Measurements from ENCODE around the gene GBF1. TPM values are rescaled to one million over a fixed set of nuclear protein-coding genes. Genes with fewer than 3 reads are reported as not detected.
"Not testable (repeated sequence)": the region's sequence is repeated elsewhere in the genome, so short reads cannot be mapped to it uniquely, and the experiment has no call there.

Gene GBF1
- total RNA-seq, 2 experiments from 2014 or later = 40.1 to 40.6 TPM

DNA sequence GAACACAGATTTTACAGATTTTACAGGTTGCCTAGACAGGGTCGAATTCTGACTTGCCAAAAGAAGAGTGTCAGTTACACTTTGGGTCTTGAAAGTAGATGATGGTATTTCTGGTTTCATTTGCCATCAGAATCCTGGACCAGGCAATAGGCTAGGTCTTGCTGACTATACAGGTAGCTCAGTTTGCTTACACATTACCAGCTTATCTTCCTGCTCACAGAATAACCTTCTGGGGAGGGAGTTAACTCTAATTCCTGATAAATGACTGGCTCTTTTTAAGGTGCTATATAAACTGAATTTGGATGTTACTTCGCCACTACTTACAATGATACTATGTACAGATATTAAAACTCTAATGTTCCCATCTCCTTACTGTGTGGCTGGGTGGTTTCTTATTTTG lies 39.8 kb downstream of the GBF1 start:
- no peak overlapping the region for H3K4me3 Mint-ChIP-seq
- POLR2A ChIA-PET = no interaction called here
- H3K4me1 Mint-ChIP-seq = peaks cover 54% of the 10 kb centered on the region
- no peak for DNase-seq
- no peaks in the 10 kb centered on the region for H3K27me3 Mint-ChIP-seq
- no peak for ATAC-seq (ENCODE audit: low read depth)
- H3K36me3 Mint-ChIP-seq = peaks cover 10% of the 10 kb centered on the region
- no peak overlapping the region for H3K27ac Mint-ChIP-seq
- H3K9me3 Mint-ChIP-seq = no peaks in the 10 kb centered on the region

GRCh38 chr10:102286216-102286615 lies 40.9 kb downstream of the GBF1 start:
- Mint-ChIP-seq H3K4me1 (peaks cover 46% of the 10 kb centered on the region), H3K27me3 (no peaks in the 10 kb centered on the region), H3K36me3 (peaks cover 9% of the 10 kb centered on the region), H3K9me3 (no peaks in the 10 kb centered on the region), H3K27ac (no peak overlapping the region), H3K4me3 (no peak overlapping the region)
- DNase-seq = no peak
- no peak for ATAC-seq (ENCODE audit: low read depth)
- POLR2A ChIA-PET = no interaction called here

DNA sequence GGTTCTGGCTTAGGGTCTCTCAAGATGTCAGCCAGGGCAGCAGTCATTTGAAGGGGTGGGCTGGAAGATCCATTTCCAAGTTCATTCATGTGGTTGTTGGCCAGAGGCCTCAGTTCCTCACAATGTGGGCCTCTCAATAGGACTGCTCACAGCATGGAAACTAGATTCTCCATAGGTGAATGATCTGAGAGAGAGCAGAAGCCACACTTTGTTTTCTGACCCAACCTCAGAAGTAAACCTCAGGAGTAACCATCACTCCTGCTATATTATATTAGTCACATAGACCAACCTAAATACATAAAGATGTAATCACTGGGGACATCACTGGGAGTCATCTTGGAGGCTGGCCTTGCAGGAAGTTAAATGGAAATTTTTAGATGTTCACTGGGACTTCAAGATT lies 42.2 kb downstream of the GBF1 start:
- POLR2A ChIA-PET = no interaction called here
- H3K36me3 Mint-ChIP-seq = peaks cover 7% of the 10 kb centered on the region
- no peak overlapping the region for H3K4me3 Mint-ChIP-seq

DNA sequence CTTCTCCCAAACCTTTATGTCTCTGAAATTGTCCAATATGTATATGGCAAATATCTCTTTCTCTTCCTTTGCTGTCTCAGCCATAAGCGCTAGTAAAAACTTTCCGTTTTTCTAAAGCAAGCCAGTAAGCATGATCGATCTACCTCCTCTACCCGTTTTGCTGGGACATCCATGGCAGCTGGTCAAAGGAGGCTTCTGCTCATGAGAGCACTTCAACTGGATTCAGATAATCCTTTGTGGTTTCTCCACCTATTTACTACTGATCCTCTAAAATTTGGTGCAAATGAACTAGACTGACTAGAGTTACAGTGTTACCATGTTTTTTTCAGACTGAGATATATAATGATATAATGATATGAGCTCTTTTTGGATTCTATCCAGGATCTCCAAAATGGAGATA lies 42.7 kb downstream of the GBF1 start:
- DNase-seq = no peak
- no peak overlapping the region for H3K4me3 Mint-ChIP-seq
- peaks cover 7% of the 10 kb centered on the region for H3K36me3 Mint-ChIP-seq
- no peak for ATAC-seq (ENCODE audit: low read depth)
- no peaks in the 10 kb centered on the region for H3K9me3 Mint-ChIP-seq
- H3K4me1 Mint-ChIP-seq = peaks cover 42% of the 10 kb centered on the region
- no peaks in the 10 kb centered on the region for H3K27me3 Mint-ChIP-seq
- POLR2A ChIA-PET = no interaction called here
- H3K27ac Mint-ChIP-seq = no peak overlapping the region

More for the DNA sequence above, 42.2 kb downstream of the GBF1 start:
- DNase-seq (no peak), ATAC-seq (ENCODE audit: low read depth) (peak; percentile 21)
- peaks cover 46% of the 10 kb centered on the region for H3K4me1 Mint-ChIP-seq
- H3K9me3 Mint-ChIP-seq = no peaks in the 10 kb centered on the region
- H3K27me3 Mint-ChIP-seq = no peaks in the 10 kb centered on the region
- no peak overlapping the region for H3K27ac Mint-ChIP-seq

- H3K4me3 Mint-ChIP-seq = no peak overlapping the region
- ATAC-seq (ENCODE audit: low read depth) = no peak
- peaks cover 7% of the 10 kb centered on the region for H3K36me3 Mint-ChIP-seq
- peaks cover 29% of the 10 kb centered on the region for H3K4me1 Mint-ChIP-seq
- H3K27ac Mint-ChIP-seq = no peak overlapping the region
- no peaks in the 10 kb centered on the region for H3K27me3 Mint-ChIP-seq
- POLR2A ChIA-PET = interaction anchor here (0.6 kb wide), 1 partner anchor 867 kb away, joined by 4 read pairs; no protein-coding TSS in a partner anchor
- DNase-seq = no peak
- no peaks in the 10 kb centered on the region for H3K9me3 Mint-ChIP-seq
These were observed 44.0 kb downstream of the GBF1 start for GRCh38 chr10:102289356-102289755.

DNA sequence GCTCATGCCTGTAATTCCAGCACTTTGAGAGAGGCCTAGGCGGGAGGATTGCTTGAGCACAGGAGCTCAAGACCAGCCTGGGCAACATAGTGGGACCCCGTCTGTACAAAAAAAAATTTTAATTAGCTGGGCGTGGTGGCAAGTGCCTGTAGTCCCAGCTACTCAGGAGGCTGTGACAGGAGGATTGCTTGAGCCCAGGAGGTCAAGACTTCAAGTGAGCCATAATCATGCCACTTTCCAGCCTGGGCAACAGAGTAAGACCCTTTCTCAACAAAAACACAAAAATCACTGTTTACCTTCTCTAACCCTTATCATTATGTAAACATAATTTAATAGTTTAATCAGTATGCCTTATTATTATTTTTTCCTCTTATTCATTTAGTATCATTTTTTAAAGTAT lies 44.5 kb downstream of the GBF1 start:
- Mint-ChIP-seq H3K4me3 (no peak overlapping the region), H3K4me1 (peaks cover 25% of the 10 kb centered on the region), H3K9me3 (no peaks in the 10 kb centered on the region), H3K27me3 (no peaks in the 10 kb centered on the region), H3K36me3 (peaks cover 7% of the 10 kb centered on the region), H3K27ac (no peak overlapping the region)
- POLR2A ChIA-PET = interaction anchor here (0.6 kb wide), 1 partner anchor 144 kb away, joined by 3 read pairs; no protein-coding TSS in a partner anchor
- DNase-seq (no peak), ATAC-seq (ENCODE audit: low read depth) (no peak)

- ATAC-seq (ENCODE audit: low read depth) = no peak
- Mint-ChIP-seq H3K27ac (no peak overlapping the region), H3K9me3 (no peaks in the 10 kb centered on the region), H3K4me1 (peaks cover 15% of the 10 kb centered on the region), H3K36me3 (no peaks in the 10 kb centered on the region), H3K4me3 (no peak overlapping the region), H3K27me3 (no peaks in the 10 kb centered on the region)
- POLR2A ChIA-PET = interaction anchor here (0.5 to 0.6 kb wide), 2 partner anchors 9 to 68 kb away, joined by 3 to 4 read pairs; no protein-coding TSS in a partner anchor
- no peak for DNase-seq
These were observed 46.0 kb downstream of the GBF1 start for GRCh38 chr10:102291221-102291905.

DNA sequence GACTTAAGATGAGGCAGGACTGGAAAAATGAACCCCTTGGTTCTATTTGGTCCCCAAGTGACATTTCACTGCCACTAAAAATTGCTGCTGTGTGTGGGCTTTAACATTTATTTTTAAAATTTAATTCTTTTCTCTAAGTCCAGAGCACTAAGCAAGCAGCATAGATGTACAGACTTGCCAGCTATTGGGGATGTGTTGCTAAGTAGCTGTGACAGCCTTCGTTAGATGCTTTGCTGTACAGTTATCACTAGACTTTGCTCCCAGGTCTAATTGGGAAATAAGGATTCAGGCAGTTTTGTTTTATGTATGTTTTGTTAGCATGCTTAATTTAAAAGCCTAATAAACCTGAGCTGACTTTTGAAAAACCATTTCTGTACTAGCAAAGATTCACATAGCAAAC lies 51.8 kb downstream of the GBF1 start:
- Mint-ChIP-seq H3K27ac (no peak overlapping the region), H3K4me3 (no peak overlapping the region), H3K27me3 (no peaks in the 10 kb centered on the region), H3K4me1 (peaks cover 22% of the 10 kb centered on the region), H3K36me3 (peaks cover 13% of the 10 kb centered on the region), H3K9me3 (no peaks in the 10 kb centered on the region)
- POLR2A ChIA-PET = no interaction called here
- ATAC-seq (ENCODE audit: low read depth) (no peak), DNase-seq (no peak)

GRCh38 chr10:102298899-102299298 lies 53.6 kb downstream of the GBF1 start:
- Mint-ChIP-seq H3K9me3 (no peaks in the 10 kb centered on the region), H3K4me3 (no peak overlapping the region), H3K36me3 (peaks cover 13% of the 10 kb centered on the region), H3K4me1 (peaks cover 22% of the 10 kb centered on the region), H3K27me3 (no peaks in the 10 kb centered on the region), H3K27ac (no peak overlapping the region)
- ATAC-seq (ENCODE audit: low read depth) = no peak
- POLR2A ChIA-PET = no interaction called here
- DNase-seq = no peak

GRCh38 chr10:102299873-102300272 lies 54.5 kb downstream of the GBF1 start:
- Mint-ChIP-seq H3K27ac (peak overlapping the region; percentile 34), H3K9me3 (no peaks in the 10 kb centered on the region)
- POLR2A ChIA-PET = interaction anchor here (0.8 kb wide), 1 partner anchor 13 kb away, joined by 3 read pairs; no protein-coding TSS in a partner anchor

DNA sequence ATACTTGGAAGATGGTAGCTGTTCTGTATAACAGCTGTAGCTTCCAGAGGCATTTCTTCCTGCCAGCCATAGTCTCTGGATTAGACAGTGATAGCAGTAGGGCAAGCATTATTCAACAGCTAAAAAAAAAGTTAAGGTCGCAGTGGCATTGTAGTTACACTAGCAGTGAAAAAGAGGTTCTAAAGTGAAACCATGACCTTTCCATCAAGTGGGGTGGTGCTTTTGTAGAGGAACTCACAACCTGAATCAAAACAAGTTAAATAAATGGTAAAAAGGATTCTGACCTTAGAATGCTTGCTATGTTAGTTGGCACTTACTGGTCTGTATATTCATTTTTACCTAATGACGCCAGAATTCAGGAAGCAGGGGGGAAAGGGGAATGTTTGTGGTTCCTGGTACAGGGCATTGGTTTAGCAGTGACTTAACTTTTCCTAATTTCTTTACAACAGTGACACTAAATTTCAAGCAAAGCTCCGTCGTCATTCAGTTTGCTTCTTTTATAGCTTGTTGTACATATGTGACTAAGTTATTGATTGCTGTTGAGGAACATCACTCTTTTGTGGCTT lies 55.0 kb downstream of the GBF1 start:
- POLR2A ChIA-PET = interaction anchor here (0.5 to 0.8 kb wide), 3 partner anchors 9 to 12 kb away, joined by 3 to 4 read pairs (median 3); no protein-coding TSS in a partner anchor
- peaks cover 22% of the 10 kb centered on the region for H3K4me1 Mint-ChIP-seq
- H3K9me3 Mint-ChIP-seq = no peaks in the 10 kb centered on the region

More at GRCh38 chr10:102299873-102300272, 54.5 kb downstream of the GBF1 start:
- no peak overlapping the region for H3K4me3 Mint-ChIP-seq
- peaks cover 13% of the 10 kb centered on the region for H3K36me3 Mint-ChIP-seq
- no peaks in the 10 kb centered on the region for H3K27me3 Mint-ChIP-seq
- peaks cover 22% of the 10 kb centered on the region for H3K4me1 Mint-ChIP-seq
- ATAC-seq (ENCODE audit: low read depth) (no peak), DNase-seq (no peak)

DNA sequence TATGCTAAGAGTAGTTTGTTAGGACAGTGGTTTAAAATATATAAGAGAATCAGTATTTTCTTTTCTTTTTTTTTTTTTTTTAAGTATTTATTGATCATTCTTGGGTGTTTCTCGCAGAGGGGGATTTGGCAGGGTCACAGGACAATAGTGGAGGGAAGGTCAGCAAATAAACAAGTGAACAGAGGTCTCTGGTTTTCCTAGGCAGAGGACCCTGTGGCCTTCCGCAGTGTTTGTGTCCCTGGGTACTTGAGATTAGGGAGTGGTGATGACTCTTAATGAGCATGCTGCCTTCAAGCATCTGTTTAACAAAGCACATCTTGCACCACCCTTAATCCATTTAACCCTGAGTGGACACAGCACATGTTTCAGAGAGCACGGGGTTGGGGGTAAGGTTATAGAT lies 55.6 kb downstream of the GBF1 start:
- H3K9me3 Mint-ChIP-seq; H3K4me3 Mint-ChIP-seq; ATAC-seq (ENCODE audit: low read depth); H3K27ac Mint-ChIP-seq; H3K27me3 Mint-ChIP-seq; DNase-seq: not testable (repeated sequence)
- POLR2A ChIA-PET = interaction anchor here (0.7 kb wide), 1 partner anchor 9 kb away, joined by 4 read pairs; no protein-coding TSS in a partner anchor
- H3K4me1 Mint-ChIP-seq = peaks cover 23% of the 10 kb centered on the region
- peaks cover 15% of the 10 kb centered on the region for H3K36me3 Mint-ChIP-seq

More for the DNA sequence above, 55.0 kb downstream of the GBF1 start:
- Mint-ChIP-seq H3K36me3 (peaks cover 13% of the 10 kb centered on the region), H3K27ac (peak overlapping the region; percentile 34), H3K27me3 (no peaks in the 10 kb centered on the region), H3K4me3 (no peak overlapping the region)
- ATAC-seq (ENCODE audit: low read depth) (no peak), DNase-seq (no peak)

GRCh38 chr10:102301332-102301731 lies 56.0 kb downstream of the GBF1 start:
- H3K9me3 Mint-ChIP-seq; POLR2A ChIA-PET; ATAC-seq (ENCODE audit: low read depth); DNase-seq; H3K4me3 Mint-ChIP-seq; H3K27ac Mint-ChIP-seq; H3K27me3 Mint-ChIP-seq: not testable (repeated sequence)
- Mint-ChIP-seq H3K4me1 (peaks cover 23% of the 10 kb centered on the region), H3K36me3 (peaks cover 20% of the 10 kb centered on the region)

- Mint-ChIP-seq H3K36me3 (peaks cover 26% of the 10 kb centered on the region), H3K27ac (no peak overlapping the region), H3K27me3 (no peaks in the 10 kb centered on the region), H3K4me1 (peaks cover 18% of the 10 kb centered on the region), H3K4me3 (no peak overlapping the region), H3K9me3 (no peaks in the 10 kb centered on the region)
- no peak for ATAC-seq (ENCODE audit: low read depth)
- no peak for DNase-seq
- POLR2A ChIA-PET = no interaction called here
These were observed 57.3 kb downstream of the GBF1 start for GRCh38 chr10:102302611-102303010.
